HepG2 (cell line): ENCODE measurements around the gene ZSCAN26. TPM values are rescaled to one million over a fixed set of nuclear protein-coding genes. Genes with fewer than 3 reads are reported as not detected.

ENCODE experiments used
- AGO2 ChIP-seq: fragments of 200-400 bp; formaldehyde crosslinking; optimal IDR thresholded peaks from 2 replicates; pipeline ENCODE3; 2017; ENCODE audit warnings: mild to moderate bottlenecking, low read depth, low read length, moderate library complexity
- CREBL2 ChIP-seq: sonication (generic); formaldehyde crosslinking; IDR thresholded peaks from 2 replicates; pipeline ENCODE4 v1.8.1; 2023; ENCODE audit warnings: missing genetic modification reagents, mild to moderate bottlenecking, borderline replicate concordance
- DNMT3B ChIP-seq: conservative IDR thresholded peaks from 2 replicates; pipeline ENCODE4 v1.6.1; 2016; ENCODE audit warnings: missing biosample characterization, control low read depth
- EED ChIP-seq: sonication (generic); formaldehyde crosslinking; IDR thresholded peaks from 2 replicates; pipeline ENCODE4 v1.5.0; 2020; ENCODE audit warnings: mild to moderate bottlenecking, missing genetic modification reagents
- FOXA3 ChIP-seq: IDR thresholded peaks from 2 replicates; pipeline ENCODE4 v1.6.1; 2016; ENCODE audit warnings: missing genetic modification reagents, missing compliant biosample characterization
- HCFC1 ChIP-seq: fragments of 150-350 bp; IDR thresholded peaks from 2 replicates; pipeline ENCODE4 v1.6.1; 2014; ENCODE audit warnings: low read depth, low read length
- HMG20B ChIP-seq: conservative IDR thresholded peaks from 2 replicates; pipeline ENCODE4 v1.6.1; 2016; ENCODE audit warnings: missing genetic modification reagents, missing compliant biosample characterization
- HNRNPL ChIP-seq: fragments of 200-400 bp; formaldehyde crosslinking; IDR thresholded peaks from 2 replicates; pipeline ENCODE4 v1.6.1; 2017; ENCODE audit warnings: mild to moderate bottlenecking, low read depth, low read length
- NAIF1 ChIP-seq: sonication (generic); formaldehyde crosslinking; IDR thresholded peaks from 2 replicates; pipeline ENCODE4 v1.5.0; 2020; ENCODE audit warnings: mild to moderate bottlenecking, missing genetic modification reagents, borderline replicate concordance
- PCBP1 ChIP-seq: fragments of 200-400 bp; formaldehyde crosslinking; IDR thresholded peaks from 2 replicates; pipeline ENCODE4 v1.6.1; 2017; ENCODE audit warnings: mild to moderate bottlenecking, low read depth, low read length, borderline replicate concordance
- PHF20 ChIP-seq: sonication (generic); formaldehyde crosslinking; IDR thresholded peaks from 2 replicates; pipeline ENCODE4 v1.5.0; 2020; ENCODE audit warnings: mild to moderate bottlenecking, missing genetic modification reagents
- POGK ChIP-seq: sonication (generic); formaldehyde crosslinking; conservative IDR thresholded peaks from 2 replicates; pipeline ENCODE4 v1.8.0; 2022; ENCODE audit warnings: mild to moderate bottlenecking, moderate library complexity, missing genetic modification reagents
- TAF15 ChIP-seq: fragments of 200-400 bp; formaldehyde crosslinking; IDR thresholded peaks from one replicate; pipeline ENCODE4 v1.6.1; 2018; ENCODE audit warnings: mild to moderate bottlenecking, low read depth, low read length; ENCODE audit not compliant: poor library complexity, severe bottlenecking
- UBTF ChIP-seq: sonication (generic); formaldehyde crosslinking; IDR thresholded peaks from 2 replicates; pipeline ENCODE4 v1.4.0; 2020; ENCODE audit warnings: mild to moderate bottlenecking, missing genetic modification reagents
- XBP1 ChIP-seq: sonication (generic); formaldehyde crosslinking; IDR thresholded peaks from 2 replicates; pipeline ENCODE4 v1.5.0; 2020; ENCODE audit warnings: missing genetic modification reagents
- YY1 ChIP-seq: IDR thresholded peaks from 2 replicates; pipeline ENCODE4 v1.6.1; 2011; ENCODE audit warnings: low read length, low read depth, moderate library complexity, mild to moderate bottlenecking; ENCODE audit not compliant: insufficient read depth, insufficient replicate concordance
- ZBTB38 ChIP-seq: sonication (generic); formaldehyde crosslinking; IDR thresholded peaks from 2 replicates; pipeline ENCODE4 v1.5.1; 2020; ENCODE audit warnings: mild to moderate bottlenecking, missing genetic modification reagents
- ZC3H13 ChIP-seq: sonication (generic); formaldehyde crosslinking; IDR thresholded peaks from 2 replicates; pipeline ENCODE4 v1.8.1; 2023; ENCODE audit warnings: mild to moderate bottlenecking, missing genetic modification reagents, moderate library complexity
- ZFY ChIP-seq: sonication (generic); formaldehyde crosslinking; IDR thresholded peaks from 2 replicates; pipeline ENCODE4 v1.4.0; 2020; ENCODE audit warnings: missing genetic modification reagents
- ZNF136 ChIP-seq: sonication (generic); formaldehyde crosslinking; IDR thresholded peaks from 2 replicates; pipeline ENCODE4 v1.8.1; 2022; ENCODE audit warnings: low read depth, mild to moderate bottlenecking, moderate library complexity, missing genetic modification reagents
- ZNF44 ChIP-seq: sonication (generic); formaldehyde crosslinking; IDR thresholded peaks from 2 replicates; pipeline ENCODE4 v1.5.1; 2020; ENCODE audit warnings: mild to moderate bottlenecking, missing genetic modification reagents
- ZNF441 ChIP-seq: sonication (generic); formaldehyde crosslinking; IDR thresholded peaks from 2 replicates; pipeline ENCODE4 v1.7.0; 2021; ENCODE audit warnings: missing genetic modification reagents, borderline replicate concordance
- ZNF501 ChIP-seq: sonication (generic); formaldehyde crosslinking; IDR thresholded peaks from 2 replicates; pipeline ENCODE4 v1.5.1; 2020; ENCODE audit warnings: mild to moderate bottlenecking, moderate library complexity, missing genetic modification reagents
- ZNF572 ChIP-seq: sonication (generic); formaldehyde crosslinking; IDR thresholded peaks from 2 replicates; pipeline ENCODE4 v1.5.1; 2020; ENCODE audit warnings: mild to moderate bottlenecking, missing genetic modification reagents
- ZNF574 ChIP-seq: sonication (generic); formaldehyde crosslinking; IDR thresholded peaks from 2 replicates; pipeline ENCODE4 v1.4.0; 2020; ENCODE audit warnings: missing genetic modification reagents
- ZNF781 ChIP-seq: sonication (generic); formaldehyde crosslinking; IDR thresholded peaks from 2 replicates; pipeline ENCODE4 v1.5.1; 2020; ENCODE audit warnings: borderline replicate concordance, mild to moderate bottlenecking, missing genetic modification reagents; ENCODE audit errors: not compliant biosample characterization
- polyA plus RNA-seq, 8 experiments: library from polyadenylated mRNA; depleted of rRNA in 3 of 8; stranded (reverse) in 7 of 8; unstranded in 1 of 8; fragments of >200 nt; fragmentation: Illumina TruSeq in 4 of 8; extraction: Trizol in 4 of 8; gene quantifications; 2 replicates each; pipeline versions ENCODE4 v1.2.1 to v1.2.3, GENCODE V29; 2011 to 2016; ENCODE audit warnings: low read depth in 4 of 8, missing spikeins in 1 of 8, mixed read lengths in 1 of 8; ENCODE audit not compliant: insufficient read depth in 1 of 8
- total RNA-seq, 5 experiments: library from RNA; depleted of rRNA; stranded (reverse); fragments of >200 nt; fragmentation: Illumina TruSeq; extraction: Trizol; gene quantifications; 2 replicates each; pipeline ENCODE4 v1.2.3, GENCODE V29; 2016; ENCODE audit warnings: low read depth in 1 of 5

Gene ZSCAN26
- total and polyA plus RNA-seq, 2 of the 13 experiments (the other 11 are each of a cell fraction or from before 2014, with no cell fraction given), result 12.0 to 15.6 TPM

GRCh38 chr6:28251661-28252008 lies 15.3 kb upstream of the ZSCAN26 start (continued):
- TF ChIP-seq UBTF (peak; percentile 62; the same call in 1 of the 2 replicates), HCFC1 (no peak), ZBTB38 (no peak), ZNF441 (CRISPR knock-in tag) (no peak), ZNF501 (0 out of 2 replicates have a peak, but pooled peaks have one; percentile 15), ZNF781 (CRISPR knock-in tag) (no peak), ZNF136 (CRISPR knock-in tag) (0 out of 2 replicates have a peak, but pooled peaks have one; percentile 4), ZNF574 (CRISPR knock-in tag) (no peak), ZNF44 (no peak), FOXA3 (CRISPR knock-in tag) (no peak), ZC3H13 (CRISPR knock-in tag) (no peak; the same call in 1 of the 2 replicates), ZFY (CRISPR knock-in tag) (no peak), EED (CRISPR knock-in tag) (peak; percentile 54; the same call in 1 of the 2 replicates), AGO2 (peak; percentile 40), CREBL2 (CRISPR knock-in tag) (no peak), POGK (no peak), PCBP1 (no peak), HNRNPL (no peak), HMG20B (no peak), TAF15 (no peak), XBP1 (CRISPR knock-in tag) (no peak), DNMT3B (CRISPR knock-in tag) (no peak), ZNF572 (no peak), YY1 (no peak), PHF20 (no peak), NAIF1 (no peak)
